Measurements from ENCODE around the gene LINS1.

DNA sequence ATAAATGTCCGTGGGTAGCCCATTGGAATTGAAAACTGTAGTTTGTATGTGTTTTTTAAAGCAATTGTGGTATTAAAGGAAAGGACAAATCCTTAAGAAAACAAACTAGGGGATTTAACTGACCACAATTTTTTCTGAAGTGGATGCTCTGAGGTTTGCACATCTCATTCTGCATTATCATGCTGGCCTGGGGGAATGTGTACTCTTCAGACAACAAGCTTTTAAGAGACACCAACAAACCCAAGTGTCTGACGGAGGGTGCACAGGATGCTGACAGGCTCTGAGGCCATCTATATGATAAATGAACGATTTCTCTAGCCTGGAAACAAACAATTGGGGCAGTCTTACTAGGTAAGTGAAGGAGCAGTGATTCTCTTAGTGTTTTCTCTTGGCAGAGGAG lies 9.1 kb downstream of the LINS1 start:
- TF ChIP-seq, protein P1, sequence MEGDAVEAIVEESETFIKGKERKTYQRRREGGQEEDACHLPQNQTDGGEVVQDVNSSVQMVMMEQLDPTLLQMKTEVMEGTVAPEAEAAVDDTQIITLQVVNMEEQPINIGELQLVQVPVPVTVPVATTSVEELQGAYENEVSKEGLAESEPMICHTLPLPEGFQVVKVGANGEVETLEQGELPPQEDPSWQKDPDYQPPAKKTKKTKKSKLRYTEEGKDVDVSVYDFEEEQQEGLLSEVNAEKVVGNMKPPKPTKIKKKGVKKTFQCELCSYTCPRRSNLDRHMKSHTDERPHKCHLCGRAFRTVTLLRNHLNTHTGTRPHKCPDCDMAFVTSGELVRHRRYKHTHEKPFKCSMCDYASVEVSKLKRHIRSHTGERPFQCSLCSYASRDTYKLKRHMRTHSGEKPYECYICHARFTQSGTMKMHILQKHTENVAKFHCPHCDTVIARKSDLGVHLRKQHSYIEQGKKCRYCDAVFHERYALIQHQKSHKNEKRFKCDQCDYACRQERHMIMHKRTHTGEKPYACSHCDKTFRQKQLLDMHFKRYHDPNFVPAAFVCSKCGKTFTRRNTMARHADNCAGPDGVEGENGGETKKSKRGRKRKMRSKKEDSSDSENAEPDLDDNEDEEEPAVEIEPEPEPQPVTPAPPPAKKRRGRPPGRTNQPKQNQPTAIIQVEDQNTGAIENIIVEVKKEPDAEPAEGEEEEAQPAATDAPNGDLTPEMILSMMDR (optimal IDR thresholded peaks at IDR 0.05 in 1 of 3, IDR thresholded peaks at IDR 0.05 in 1 of 3, conservative IDR thresholded peaks at IDR 0.05 in 1 of 3; ENCODE audit: extremely low read depth in 1 of 3, insufficient read depth in 2 of 3, low read length in 3 of 3) = no peak
- no peak for TF ChIP-seq EZH2 (IDR thresholded peaks at IDR 0.05; ENCODE audit: low read length)

Measured in keratinocyte (primary cell).